Neural cell (in vitro differentiated cells): ENCODE results near the gene CCDC148. TPM values are rescaled to one million over a fixed set of nuclear protein-coding genes. Genes with fewer than 3 reads are reported as not detected.

Experiments used
- H2AFZ ChIP-seq: fragments of 200-600, 300-800 bp; sonication (generic), shearing (Covaris generic); 2 replicates; pipeline ENCODE4 v1.6.0; 2014; ENCODE audit warnings: low read depth, mild to moderate bottlenecking, antibody characterized with exemption, low read length, moderate library complexity
- H3F3A ChIP-seq: fragments of 200-600 bp; shearing (Covaris generic); 2 replicates; pipeline ENCODE4 v1.6.1; 2016; ENCODE audit warnings: mild to moderate bottlenecking, moderate library complexity, mixed read lengths, antibody characterized with exemption, low read length; ENCODE audit not compliant: insufficient read depth, poor library complexity, severe bottlenecking
- H3K27ac ChIP-seq: fragments of 200-600, 300-800 bp; sonication (generic), shearing (Covaris generic); 2 replicates; pipeline ENCODE4 v1.5.1; 2014; ENCODE audit warnings: mild to moderate bottlenecking, low read length, moderate library complexity
- H3K27me3 ChIP-seq: fragments of 300-800, 200-600 bp; sonication (generic), shearing (Covaris generic); 2 replicates; pipeline ENCODE4 v1.6.0; 2014; ENCODE audit warnings: mild to moderate bottlenecking, low read depth, low read length, moderate library complexity; ENCODE audit not compliant: insufficient read depth
- H3K36me3 ChIP-seq: fragments of 300-800, 200-600 bp; sonication (generic), shearing (Covaris generic); 2 replicates; pipeline ENCODE4 v1.5.1; 2014; ENCODE audit warnings: mild to moderate bottlenecking, antibody characterized with exemption, low read length, moderate library complexity; ENCODE audit not compliant: insufficient read depth
- H3K4me2 ChIP-seq: fragments of 300-800, 200-600 bp; sonication (generic), shearing (Covaris generic); 2 replicates; pipeline ENCODE4 v1.6.0; 2014; ENCODE audit warnings: mild to moderate bottlenecking, low read length
- H3K4me3 ChIP-seq: fragments of 300-800, 200-600 bp; sonication (generic), shearing (Covaris generic); 2 replicates; pipeline ENCODE4 v1.5.1; 2014; ENCODE audit warnings: mild to moderate bottlenecking, low read length, moderate library complexity
- H3K79me2 ChIP-seq: fragments of 200-600 bp; shearing (Covaris generic); replicated peaks from 2 replicates; pipeline ENCODE4 v1.6.0; 2014; ENCODE audit warnings: mild to moderate bottlenecking, low read length, moderate library complexity; ENCODE audit not compliant: insufficient read depth
- H3K9ac ChIP-seq: fragments of 300-800, 200-600 bp; sonication (generic), shearing (Covaris generic); 2 replicates; pipeline ENCODE4 v1.6.1; 2016; ENCODE audit warnings: mild to moderate bottlenecking, low read length, mixed read lengths
- H3K9me2 ChIP-seq: fragments of 200-600 bp; shearing (Covaris generic); 2 replicates; pipeline ENCODE4 v1.6.1; 2016; ENCODE audit warnings: mild to moderate bottlenecking, low read length, mixed read lengths; ENCODE audit not compliant: insufficient read depth
- H3K9me3 ChIP-seq: fragments of 200-600, 300-800 bp; sonication (generic), shearing (Covaris generic); 2 replicates; pipeline ENCODE4 v1.6.1; 2016; ENCODE audit warnings: mild to moderate bottlenecking, mixed run types, low read length, moderate library complexity, mixed read lengths
- H4K20me1 ChIP-seq: fragments of 200-600 bp; shearing (Covaris generic); 2 replicates; pipeline ENCODE4 v1.6.1; 2016; ENCODE audit warnings: mild to moderate bottlenecking, mixed run types; ENCODE audit not compliant: insufficient read depth
- CTCF ChIP-seq: fragments of 450-650 bp; IDR thresholded peaks from 2 replicates; pipeline ENCODE4 v1.5.1; 2014; ENCODE audit warnings: antibody characterized with exemption, mild to moderate bottlenecking, moderate library complexity; ENCODE audit not compliant: poor library complexity, severe bottlenecking
- EP300 ChIP-seq: fragments of 450-650 bp; conservative IDR thresholded peaks from 2 replicates; pipeline ENCODE4 v1.6.1; 2014; ENCODE audit warnings: antibody characterized with exemption, mild to moderate bottlenecking, moderate library complexity; ENCODE audit not compliant: poor library complexity, severe bottlenecking
- EZH2 ChIP-seq: fragments of 200-600, 300-800 bp; shearing (Covaris generic), sonication (generic); IDR thresholded peaks from 2 replicates; pipeline ENCODE4 v1.6.1; 2014; ENCODE audit warnings: antibody characterized with exemption, low read length, borderline replicate concordance, mild to moderate bottlenecking; ENCODE audit not compliant: insufficient read depth, poor library complexity, severe bottlenecking
- MXI1 ChIP-seq: fragments of 450-650 bp; conservative IDR thresholded peaks from 2 replicates; pipeline ENCODE4 v1.6.1; 2014; ENCODE audit warnings: antibody characterized with exemption, mild to moderate bottlenecking; ENCODE audit not compliant: poor library complexity, severe bottlenecking
- POLR2AphosphoS5 ChIP-seq: IDR thresholded peaks from 2 replicates; pipeline ENCODE4 v1.6.1; 2012
- RAD21 ChIP-seq: fragments of 450-650 bp; conservative IDR thresholded peaks from 2 replicates; pipeline ENCODE4 v1.6.1; 2014; ENCODE audit warnings: antibody characterized with exemption, mild to moderate bottlenecking, moderate library complexity
- REST ChIP-seq: IDR thresholded peaks from 2 replicates; pipeline ENCODE4 v1.6.1; 2012; ENCODE audit warnings: borderline replicate concordance
- SMC3 ChIP-seq: fragments of 450-650 bp; conservative IDR thresholded peaks from 2 replicates; pipeline ENCODE4 v1.6.1; 2014; ENCODE audit warnings: antibody characterized with exemption, mild to moderate bottlenecking, moderate library complexity; ENCODE audit not compliant: poor library complexity
- TAF1 ChIP-seq: IDR thresholded peaks from 2 replicates; pipeline ENCODE4 v1.6.1; 2012; ENCODE audit warnings: low read depth
- polyA plus RNA-seq: library from polyadenylated mRNA; depleted of rRNA; stranded (reverse); fragments of >200 nt; gene quantifications from 2 replicates; pipeline ENCODE4 v1.2.3, GENCODE V29; 2014

The CCDC148 gene
- polyA plus RNA-seq, 1 donor from 2014 or later: 1.8 TPM

- TF ChIP-seq POLR2AphosphoS5: no peak
- TF ChIP-seq MXI1: no peak
- TF ChIP-seq TAF1: no peak
- no peak for TF ChIP-seq EZH2
- TF ChIP-seq CTCF: no peak
- no peak for TF ChIP-seq SMC3
- no peak for TF ChIP-seq REST
- no peak for TF ChIP-seq EP300
- no peak for TF ChIP-seq RAD21
- H3K27me3 ChIP-seq: no peaks in the 10 kb centered on the region
- no peaks in the 10 kb centered on the region for H3K9me2 ChIP-seq
- no peak overlapping the region for H3K27ac ChIP-seq
- no peaks in the 10 kb centered on the region for H3K79me2 ChIP-seq
- H3K4me2 ChIP-seq: no peak overlapping the region
- H3F3A ChIP-seq: no peaks in the 10 kb centered on the region
- no peaks in the 10 kb centered on the region for H3K36me3 ChIP-seq
- no peaks in the 10 kb centered on the region for H3K9me3 ChIP-seq
- H4K20me1 ChIP-seq: no peaks in the 10 kb centered on the region
- H3K9ac ChIP-seq: no peak overlapping the region
- no peak overlapping the region for H3K4me3 ChIP-seq
- H2AFZ ChIP-seq: no peak overlapping the region
These were observed 166.3 kb downstream of the CCDC148 start for GRCh38 chr2:158290225-158290624.

- no peaks in the 10 kb centered on the region for H3K27me3 ChIP-seq
- no peaks in the 10 kb centered on the region for H3K36me3 ChIP-seq
- H2AFZ ChIP-seq: no peak overlapping the region
- H3F3A ChIP-seq: no peaks in the 10 kb centered on the region
- no peak overlapping the region for H3K4me3 ChIP-seq
- TF ChIP-seq SMC3 (no peak), TAF1 (no peak), POLR2AphosphoS5 (no peak), REST (no peak), MXI1 (no peak), EP300 (no peak), RAD21 (no peak), EZH2 (no peak), CTCF (no peak)
- no peaks in the 10 kb centered on the region for H3K9me2 ChIP-seq
- no peak overlapping the region for H3K4me2 ChIP-seq
- no peaks in the 10 kb centered on the region for H3K9me3 ChIP-seq
- no peak overlapping the region for H3K27ac ChIP-seq
- H3K79me2 ChIP-seq: no peaks in the 10 kb centered on the region
- no peaks in the 10 kb centered on the region for H4K20me1 ChIP-seq
- no peak overlapping the region for H3K9ac ChIP-seq
These were observed 179.7 kb downstream of the CCDC148 start for GRCh38 chr2:158276619-158277471.
